K562 (cell line): ENCODE results near the gene TEX22.

ENCODE experiments used
- CREBBP ChIP-seq: IDR thresholded peaks from one replicate; pipeline ENCODE4 v1.6.1; 2012; ENCODE audit warnings: low read depth, mild to moderate bottlenecking, control low read depth, inconsistent platforms, low read length
- TF ChIP-seq, protein P1 (sequence below), 3 experiments: IDR thresholded peaks in 2 of 3; conservative IDR thresholded peaks in 1 of 3; 2 replicates each; pipeline ENCODE4 v1.5.1; 2011 to 2012; ENCODE audit warnings: low read length in 3 of 3, mild to moderate bottlenecking in 3 of 3, control low read depth in 2 of 3, improper control_type of control experiment in 1 of 3, inconsistent platforms in 1 of 3, low read depth in 1 of 3, mixed read lengths in 1 of 3, moderate library complexity in 1 of 3; ENCODE audit not compliant: insufficient read depth in 2 of 3

GRCh38 chr14:105440554-105440900 is 42.2 kb downstream of the TEX22 start:
- TF ChIP-seq CREBBP: no peak
- TF ChIP-seq, protein P1, sequence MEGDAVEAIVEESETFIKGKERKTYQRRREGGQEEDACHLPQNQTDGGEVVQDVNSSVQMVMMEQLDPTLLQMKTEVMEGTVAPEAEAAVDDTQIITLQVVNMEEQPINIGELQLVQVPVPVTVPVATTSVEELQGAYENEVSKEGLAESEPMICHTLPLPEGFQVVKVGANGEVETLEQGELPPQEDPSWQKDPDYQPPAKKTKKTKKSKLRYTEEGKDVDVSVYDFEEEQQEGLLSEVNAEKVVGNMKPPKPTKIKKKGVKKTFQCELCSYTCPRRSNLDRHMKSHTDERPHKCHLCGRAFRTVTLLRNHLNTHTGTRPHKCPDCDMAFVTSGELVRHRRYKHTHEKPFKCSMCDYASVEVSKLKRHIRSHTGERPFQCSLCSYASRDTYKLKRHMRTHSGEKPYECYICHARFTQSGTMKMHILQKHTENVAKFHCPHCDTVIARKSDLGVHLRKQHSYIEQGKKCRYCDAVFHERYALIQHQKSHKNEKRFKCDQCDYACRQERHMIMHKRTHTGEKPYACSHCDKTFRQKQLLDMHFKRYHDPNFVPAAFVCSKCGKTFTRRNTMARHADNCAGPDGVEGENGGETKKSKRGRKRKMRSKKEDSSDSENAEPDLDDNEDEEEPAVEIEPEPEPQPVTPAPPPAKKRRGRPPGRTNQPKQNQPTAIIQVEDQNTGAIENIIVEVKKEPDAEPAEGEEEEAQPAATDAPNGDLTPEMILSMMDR (IDR thresholded peaks at IDR 0.05 in 2 of 3, conservative IDR thresholded peaks at IDR 0.05 in 1 of 3; ENCODE audit: insufficient read depth in 2 of 3, low read depth in 1 of 3, low read length in 3 of 3): no peak
